ENCODE data around the gene PRRG2. TPM values are rescaled to one million over a fixed set of nuclear protein-coding genes. Genes with fewer than 3 reads are reported as not detected.

PRRG2 gene
- total RNA-seq, 1 experiment from 2014 or later: 3.3 TPM

GRCh38 chr19:49536921-49537462, 44.1 kb upstream of the PRRG2 start:
- H2AFZ ChIP-seq (ENCODE audit: low read length): no peak overlapping the region
- H3K9me3 ChIP-seq (ENCODE audit: control insufficient read depth, low read depth, low read length): no peaks in the 10 kb centered on the region
- no peak overlapping the region; a peak in 1 of 7 replicates for H3K27ac Mint-ChIP-seq

More at GRCh38 chr19:49536921-49537462, 44.1 kb upstream of the PRRG2 start:
- Histone ChIP-seq H4K20me1 (ENCODE audit: control insufficient read depth, insufficient read depth, insufficient read length) (no peaks in the 10 kb centered on the region), H2BK15ac (ENCODE audit: low read depth, low read length) (no peak overlapping the region), H3K79me2 (ENCODE audit: insufficient read depth, low read length) (no peaks in the 10 kb centered on the region), H3K27me3 (ENCODE audit: insufficient read depth, low read length) (no peaks in the 10 kb centered on the region), H3T11ph (ENCODE audit: low read length) (no peak overlapping the region), H3K79me1 (ENCODE audit: insufficient read depth, low read depth, low read length, poor library complexity, severe bottlenecking) (no peaks in the 10 kb centered on the region), H2BK120ac (ENCODE audit: low read depth, low read length, poor library complexity, severe bottlenecking) (no peak overlapping the region), H4K91ac (ENCODE audit: insufficient read length, low read depth, low read length) (no peak overlapping the region), H3K23ac (ENCODE audit: insufficient read length, low read depth, low read length) (no peak overlapping the region), H3K27ac (ENCODE audit: insufficient read length, low read depth, low read length) (no peak overlapping the region), H3K14ac (ENCODE audit: insufficient read depth, low read length) (no peak overlapping the region), H3K4ac (ENCODE audit: low read depth, low read length) (no peak overlapping the region), H3K56ac (ENCODE audit: insufficient read length, low read depth, low read length) (no peak overlapping the region), H3K23me2 (ENCODE audit: insufficient read length, low read depth, low read length, poor library complexity, severe bottlenecking) (peaks cover 9% of the 10 kb centered on the region), H4K8ac (replicated peaks; ENCODE audit: insufficient read length, low read depth, low read length) (no peak overlapping the region), H3K18ac (ENCODE audit: insufficient read length, low read depth, low read length) (no peak overlapping the region), H4K5ac (ENCODE audit: insufficient read length, low read depth, low read length) (no peak overlapping the region), H2BK5ac (ENCODE audit: insufficient read length, low read length) (no peak overlapping the region), H3K4me2 (ENCODE audit: insufficient read depth, insufficient read length, low read length) (no peak overlapping the region), H2AK5ac (ENCODE audit: insufficient read length, low read length) (no peak overlapping the region), H3K4me1 (ENCODE audit: insufficient read depth, low read length) (no peaks in the 10 kb centered on the region), H2BK12ac (ENCODE audit: insufficient read length, low read depth, low read length) (no peak overlapping the region), H2BK20ac (ENCODE audit: low read depth, low read length, poor library complexity, severe bottlenecking) (no peak overlapping the region), H3K9ac (ENCODE audit: extremely low read depth, insufficient read length, low read length) (no peak overlapping the region)
- peaks cover 13 to 18% of the 10 kb centered on the region in 2 experiments for H3K4me1 Mint-ChIP-seq
- TF ChIP-seq, protein P1, sequence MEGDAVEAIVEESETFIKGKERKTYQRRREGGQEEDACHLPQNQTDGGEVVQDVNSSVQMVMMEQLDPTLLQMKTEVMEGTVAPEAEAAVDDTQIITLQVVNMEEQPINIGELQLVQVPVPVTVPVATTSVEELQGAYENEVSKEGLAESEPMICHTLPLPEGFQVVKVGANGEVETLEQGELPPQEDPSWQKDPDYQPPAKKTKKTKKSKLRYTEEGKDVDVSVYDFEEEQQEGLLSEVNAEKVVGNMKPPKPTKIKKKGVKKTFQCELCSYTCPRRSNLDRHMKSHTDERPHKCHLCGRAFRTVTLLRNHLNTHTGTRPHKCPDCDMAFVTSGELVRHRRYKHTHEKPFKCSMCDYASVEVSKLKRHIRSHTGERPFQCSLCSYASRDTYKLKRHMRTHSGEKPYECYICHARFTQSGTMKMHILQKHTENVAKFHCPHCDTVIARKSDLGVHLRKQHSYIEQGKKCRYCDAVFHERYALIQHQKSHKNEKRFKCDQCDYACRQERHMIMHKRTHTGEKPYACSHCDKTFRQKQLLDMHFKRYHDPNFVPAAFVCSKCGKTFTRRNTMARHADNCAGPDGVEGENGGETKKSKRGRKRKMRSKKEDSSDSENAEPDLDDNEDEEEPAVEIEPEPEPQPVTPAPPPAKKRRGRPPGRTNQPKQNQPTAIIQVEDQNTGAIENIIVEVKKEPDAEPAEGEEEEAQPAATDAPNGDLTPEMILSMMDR (conservative IDR thresholded peaks at IDR 0.05): no peak
- peaks cover 9% of the 10 kb centered on the region for H3K27me3 Mint-ChIP-seq (ENCODE audit: low read depth)
- no peak for DNase-seq
- WGBS (ENCODE audit: extremely low coverage, insufficient read length, low lambda C conversion rate): no CpG with 5 or more reads among the region's 22 CpGs
- H3K9me3 Mint-ChIP-seq: no peaks in the 10 kb centered on the region
- H3K36me3 Mint-ChIP-seq (ENCODE audit: insufficient read depth in 1 of 3, low read depth in 3 of 3): peaks cover 0 to 17% (median under 1%) of the 10 kb centered on the region in 3 experiments; a peak in 5 of 7 replicates
- no peak overlapping the region; a peak in 1 of 5 replicates for H3K4me3 Mint-ChIP-seq

Data from H9 (cell line).